ENCODE results near the gene COQ9. TPM values are rescaled to one million over a fixed set of nuclear protein-coding genes. Genes with fewer than 3 reads are reported as not detected.
"Not testable (repeated sequence)": the region's sequence is repeated elsewhere in the genome, so short reads cannot be mapped to it uniquely, and the experiment has no call there.

The COQ9 gene
- polyA plus RNA-seq, 6 donors from 2014 or later = 17.6 to 42.2 (median 23.3) TPM

DNA sequence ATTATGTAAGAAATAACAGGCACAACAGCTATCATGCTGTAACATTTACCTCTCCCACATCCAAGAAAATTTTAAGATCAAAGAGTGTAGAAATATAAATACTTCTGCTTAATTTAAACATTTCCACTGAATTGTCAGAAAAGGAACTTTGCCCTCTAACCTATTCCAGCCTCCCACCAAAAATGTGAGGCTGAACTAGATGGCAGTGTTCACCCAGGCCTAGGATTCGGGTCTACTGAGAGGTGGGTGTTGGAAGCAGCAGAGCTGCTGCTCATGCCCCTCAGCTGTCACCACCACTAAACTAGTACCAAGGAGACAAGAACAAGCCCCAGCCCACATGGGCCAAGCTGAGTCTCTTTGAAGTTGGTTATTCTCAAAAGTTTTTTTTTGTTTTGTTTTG, 11.4 kb upstream of the COQ9 start:
- ATAC-seq (ENCODE audit: low read depth in 2 of 2) (no peak), DNase-seq (no peak)
- Mint-ChIP-seq H3K27ac (no peak overlapping the region), H3K4me3 (no peak overlapping the region), H3K9me3 (peaks cover 0 to 21% (median 10%) of the 10 kb centered on the region in 7 donors), H3K36me3 (peaks cover 39 to 55% of the 10 kb centered on the region in 2 donors), H3K27me3 (no peaks in the 10 kb centered on the region), H3K4me1 (no peaks in the 10 kb centered on the region)

DNA sequence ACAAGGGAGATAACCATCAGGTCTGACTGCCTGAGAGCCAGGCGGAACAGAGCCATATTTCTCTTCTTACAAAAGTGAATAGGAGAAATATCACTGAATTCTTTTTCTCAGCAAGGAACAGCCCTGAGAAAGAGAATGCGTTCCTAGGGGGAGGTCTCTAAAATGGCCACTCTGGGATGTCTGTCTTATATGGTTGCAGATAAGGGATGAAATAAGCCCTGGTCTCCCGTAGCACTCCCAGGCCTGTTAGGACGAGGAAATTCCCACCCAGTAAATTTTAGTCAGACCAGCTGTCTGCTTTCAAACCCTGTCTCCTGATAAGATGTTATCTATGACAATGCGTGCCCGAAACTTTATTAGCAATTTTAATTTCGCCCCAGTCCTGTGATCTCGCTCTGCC, 7.3 kb upstream of the COQ9 start:
- not testable (repeated sequence) for ATAC-seq (ENCODE audit: low read depth in 2 of 2); H3K4me1 Mint-ChIP-seq; DNase-seq; H3K27me3 Mint-ChIP-seq
- peaks cover 28 to 39% of the 10 kb centered on the region in 2 donors for H3K36me3 Mint-ChIP-seq
- peak overlapping the region in 1 of 6 donors; percentile 21 for H3K27ac Mint-ChIP-seq
- H3K4me3 Mint-ChIP-seq = peak overlapping the region in 2 of 8 donors; percentile 3
- peaks cover 0 to 30% (median 11%) of the 10 kb centered on the region in 7 donors for H3K9me3 Mint-ChIP-seq

DNA sequence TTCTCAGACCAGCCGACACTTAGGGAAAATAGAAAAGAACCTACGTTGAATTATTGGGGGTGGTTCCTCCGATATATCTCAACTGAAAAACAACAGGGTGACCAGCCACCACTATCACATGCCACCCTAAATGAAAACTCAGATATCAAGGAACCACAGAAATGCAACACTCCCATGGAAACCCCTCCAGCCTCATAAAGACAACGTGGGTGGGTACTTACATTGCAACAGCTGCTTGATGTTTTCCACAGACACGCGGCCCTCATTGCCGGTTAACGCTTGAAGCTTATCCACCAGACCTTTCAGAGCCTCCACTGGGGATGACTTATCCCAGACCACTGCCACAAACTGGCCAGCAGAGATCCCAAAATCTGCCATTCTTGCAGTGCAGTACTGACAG, 6.7 kb upstream of the COQ9 start:
- ATAC-seq (ENCODE audit: low read depth in 2 of 2); H3K4me1 Mint-ChIP-seq; H3K27ac Mint-ChIP-seq; H3K27me3 Mint-ChIP-seq; DNase-seq: not testable (repeated sequence)
- Mint-ChIP-seq H3K9me3 (peaks cover 0 to 30% (median 11%) of the 10 kb centered on the region in 7 donors), H3K4me3 (peak overlapping the region in 1 of 8 donors; percentile 3), H3K36me3 (peaks cover 27 to 39% of the 10 kb centered on the region in 2 donors)

DNA sequence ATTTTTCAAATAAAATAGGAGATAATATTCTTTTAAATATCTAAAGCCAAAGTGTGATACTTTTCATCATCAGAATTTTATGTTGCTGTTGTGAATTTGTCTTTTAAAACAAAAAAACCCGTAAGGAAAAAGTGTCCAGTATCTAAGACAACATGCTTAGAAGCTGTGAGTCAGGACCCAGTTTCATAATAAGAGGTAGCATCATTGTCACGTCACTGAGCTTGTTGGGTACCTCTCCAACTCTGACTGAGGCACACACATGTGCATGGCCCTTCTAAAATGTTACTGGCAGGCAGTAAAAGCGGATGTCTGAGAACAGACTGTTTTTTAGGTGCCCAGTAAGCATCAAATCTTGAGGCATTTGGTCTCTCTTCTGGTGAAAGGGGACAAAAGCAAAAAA, 2.6 kb upstream of the COQ9 start:
- Mint-ChIP-seq H3K9me3 (peaks cover 0 to 20% (median 8%) of the 10 kb centered on the region in 7 donors), H3K4me3 (peak overlapping the region in 2 of 8 donors; percentile 51 to 69), H3K36me3 (peaks cover 12 to 19% of the 10 kb centered on the region in 2 donors), H3K27ac (no peak overlapping the region), H3K4me1 (peaks cover 10 to 24% (median 15%) of the 10 kb centered on the region in 3 donors), H3K27me3 (no peaks in the 10 kb centered on the region)
- DNase-seq (no peak), ATAC-seq (ENCODE audit: low read depth in 2 of 2) (no peak)

DNA sequence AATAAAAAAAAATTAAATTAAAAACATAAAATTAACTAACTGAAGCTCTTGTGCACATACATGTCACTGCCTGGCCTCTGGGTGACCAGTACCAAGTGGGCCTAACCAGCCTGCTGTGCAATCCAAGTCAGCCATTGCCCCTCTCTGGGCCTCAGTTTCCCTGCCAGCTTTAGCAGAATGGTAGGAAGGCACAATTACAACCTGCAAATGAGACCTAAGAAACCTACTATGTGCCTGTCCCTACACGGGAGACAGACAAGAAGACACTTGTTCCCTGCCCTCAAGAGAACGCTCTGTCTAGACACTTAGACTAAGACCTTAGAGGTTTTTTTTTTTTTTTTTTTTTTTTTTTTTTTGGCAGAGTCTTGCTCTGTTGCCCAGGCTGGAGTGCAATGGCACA, 1.8 kb upstream of the COQ9 start:
- H3K4me1 Mint-ChIP-seq = peaks cover 11 to 24% (median 15%) of the 10 kb centered on the region in 3 donors
- ATAC-seq (ENCODE audit: low read depth in 2 of 2) (no peak), DNase-seq (no peak)
- H3K36me3 Mint-ChIP-seq = peaks cover 4 to 11% of the 10 kb centered on the region in 2 donors
- no peaks in the 10 kb centered on the region for H3K27me3 Mint-ChIP-seq
- peak overlapping the region in 6 of 8 donors; percentile 40 to 88 (median 64) for H3K4me3 Mint-ChIP-seq
- peaks cover 0 to 12% (median under 1%) of the 10 kb centered on the region in 7 donors for H3K9me3 Mint-ChIP-seq
- H3K27ac Mint-ChIP-seq = peak overlapping the region in 1 of 6 donors; percentile 33

DNA sequence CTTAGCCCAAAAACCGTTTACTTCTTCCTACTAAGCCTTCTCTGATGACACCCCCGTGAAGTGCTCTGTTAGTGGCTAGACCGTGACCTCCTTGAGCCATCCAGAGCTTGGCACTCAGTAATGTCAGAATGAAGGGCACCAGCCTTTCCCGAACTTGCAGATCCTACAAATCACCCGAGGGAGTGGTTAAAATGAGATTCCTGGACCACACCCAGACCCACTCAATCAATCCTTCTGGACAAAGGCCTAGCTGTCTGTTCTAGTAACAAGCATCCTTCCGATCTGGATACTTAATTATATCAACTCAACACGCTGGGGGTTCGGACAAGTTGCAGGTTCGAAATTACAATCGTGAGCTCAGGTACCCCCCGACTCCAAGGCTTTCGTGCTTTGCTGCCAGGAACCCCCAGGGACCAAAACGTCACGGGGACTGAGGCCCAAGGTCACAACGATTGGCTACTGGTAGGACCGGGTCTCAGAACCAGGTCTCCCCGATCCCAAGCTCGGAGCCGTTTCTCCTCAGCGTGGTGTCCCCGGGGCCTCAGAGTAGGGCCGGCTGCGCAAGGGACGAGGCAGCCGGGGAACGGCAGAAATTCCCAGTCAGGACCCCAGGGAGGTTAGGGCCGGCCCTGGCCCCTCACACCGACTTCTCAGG, 621 bp upstream of the COQ9 start:
- ATAC-seq (ENCODE audit: low read depth in 2 of 2) (peak; percentile 12 to 20), DNase-seq (peak; percentile 31)
- Mint-ChIP-seq H3K27ac (peak overlapping the region; percentile 82 to 97 (median 90)), H3K27me3 (no peaks in the 10 kb centered on the region), H3K36me3 (peaks cover 0 to 4% of the 10 kb centered on the region in 2 donors), H3K4me1 (peaks cover 11 to 29% (median 20%) of the 10 kb centered on the region in 3 donors), H3K9me3 (peaks cover 0 to under 1% (median 0%) of the 10 kb centered on the region in 7 donors), H3K4me3 (peak overlapping the region; percentile 88 to 95 (median 93))

DNA sequence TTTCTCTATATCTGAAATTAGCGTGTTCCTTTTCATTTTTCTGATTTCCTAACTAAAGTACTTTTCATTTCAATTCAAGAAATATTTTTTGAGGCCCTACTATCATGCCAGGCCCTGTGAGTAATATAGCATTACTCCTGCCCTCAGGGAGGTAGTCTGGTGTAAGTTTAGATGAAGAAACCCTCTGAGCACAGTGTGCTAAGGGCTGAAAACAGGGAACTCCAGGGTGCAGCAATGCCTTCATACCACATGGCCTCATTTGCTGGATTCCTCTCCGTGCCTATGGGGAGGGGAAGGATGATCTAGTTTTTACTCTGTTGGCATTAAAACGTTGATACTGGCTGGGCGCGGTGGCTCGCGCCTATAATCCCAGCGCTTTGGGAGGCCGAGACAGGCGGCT, 4.7 kb downstream of the COQ9 start:
- H3K9me3 Mint-ChIP-seq = no peaks in the 10 kb centered on the region
- no peak for DNase-seq
- H3K36me3 Mint-ChIP-seq = peaks cover 23 to 34% of the 10 kb centered on the region in 2 donors
- no peaks in the 10 kb centered on the region for H3K27me3 Mint-ChIP-seq
- no peak for ATAC-seq (ENCODE audit: low read depth in 2 of 2)
- no peak overlapping the region for H3K4me3 Mint-ChIP-seq
- H3K4me1 Mint-ChIP-seq = peaks cover 10 to 11% (median 11%) of the 10 kb centered on the region in 3 donors
- H3K27ac Mint-ChIP-seq = peak overlapping the region in 1 of 6 donors; percentile 37

DNA sequence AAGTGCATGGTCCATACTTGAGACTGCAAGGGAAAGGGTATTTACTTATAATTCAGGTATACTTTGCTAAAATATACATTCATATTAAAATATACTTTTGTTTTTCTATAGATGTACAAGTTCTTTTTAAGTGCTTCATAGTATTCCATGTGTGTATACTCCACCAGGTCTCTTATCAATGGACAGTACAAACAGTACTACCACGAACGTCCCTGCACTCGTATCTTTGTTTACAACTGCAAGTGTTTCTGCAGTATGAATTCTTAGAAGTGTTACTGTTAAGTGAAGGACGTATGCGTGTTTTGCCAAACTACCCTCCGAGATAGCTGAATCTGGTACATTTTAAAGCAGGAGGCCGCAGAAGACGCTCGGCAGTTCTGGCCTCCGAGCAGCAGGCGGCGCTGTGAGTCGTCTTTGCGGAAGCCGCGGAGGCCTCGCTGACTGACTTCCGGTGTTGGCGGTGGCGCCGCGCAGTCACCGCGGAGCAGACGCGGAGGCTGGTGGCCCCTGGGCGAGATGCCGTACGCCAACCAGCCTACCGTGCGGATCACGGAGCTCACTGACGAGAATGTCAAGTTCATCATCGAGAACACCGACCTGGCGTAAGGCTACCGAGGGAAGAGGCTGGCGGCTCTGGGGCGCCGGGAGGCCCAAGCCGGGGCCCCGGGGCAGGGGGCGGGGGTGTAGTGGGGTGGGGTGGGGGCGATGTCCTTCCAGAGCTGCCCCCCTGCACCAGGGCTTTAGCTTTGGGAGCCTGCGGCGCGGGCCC, 15.1 kb downstream of the COQ9 start, which contains the start of gene POLR2C:
Gene POLR2C, plus strand, starts transcription at position 471 of the 769 bp plus-strand sequence. Its CDS starts 46 bp downstream, at position 517.
- H3K9me3 Mint-ChIP-seq = no peaks in the 10 kb centered on the region
- H3K27ac Mint-ChIP-seq = peak within 1 kb of the TSS; percentile 90 to 99 (median 96)
- DNase-seq (peak; percentile 88), ATAC-seq (ENCODE audit: low read depth in 2 of 2) (peak; percentile 97 to 98)
- H3K27me3 Mint-ChIP-seq = no peaks in the 10 kb centered on the region
- peaks cover 17 to 34% (median 21%) of the 10 kb centered on the region in 3 donors for H3K4me1 Mint-ChIP-seq
- peak within 1 kb of the TSS; percentile 88 to 100 (median 100) for H3K4me3 Mint-ChIP-seq
- peaks cover 0 to 8% of the 10 kb centered on the region in 2 donors for H3K36me3 Mint-ChIP-seq

DNA sequence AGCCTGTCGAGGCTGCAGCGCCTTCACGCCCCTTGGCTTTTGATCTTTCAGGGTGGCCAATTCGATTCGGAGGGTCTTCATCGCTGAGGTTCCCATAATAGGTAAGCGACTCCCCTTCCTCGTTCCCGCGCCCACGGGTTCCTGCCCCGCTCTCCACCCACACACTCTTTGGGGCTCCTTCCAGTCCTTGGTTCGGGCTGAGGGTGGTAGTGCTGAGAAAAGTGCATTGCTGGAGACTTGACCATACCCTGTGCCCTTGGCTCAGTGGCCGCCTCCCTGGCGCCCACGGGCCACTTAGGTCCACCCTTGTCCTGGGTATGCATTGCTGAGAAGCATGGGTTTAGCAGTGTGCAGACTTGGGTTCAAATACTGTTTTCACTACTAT, 15.7 kb downstream of the COQ9 start:
- peaks cover 0 to 13% of the 10 kb centered on the region in 2 donors for H3K36me3 Mint-ChIP-seq
- ATAC-seq (ENCODE audit: low read depth in 2 of 2) (no peak), DNase-seq (no peak)
- no peaks in the 10 kb centered on the region for H3K9me3 Mint-ChIP-seq
- H3K4me3 Mint-ChIP-seq = peak overlapping the region; percentile 88 to 100 (median 100)
- peaks cover 17 to 34% (median 21%) of the 10 kb centered on the region in 3 donors for H3K4me1 Mint-ChIP-seq
- H3K27me3 Mint-ChIP-seq = no peaks in the 10 kb centered on the region
- peak overlapping the region in 4 of 6 donors; percentile 44 to 90 (median 78) for H3K27ac Mint-ChIP-seq

DNA sequence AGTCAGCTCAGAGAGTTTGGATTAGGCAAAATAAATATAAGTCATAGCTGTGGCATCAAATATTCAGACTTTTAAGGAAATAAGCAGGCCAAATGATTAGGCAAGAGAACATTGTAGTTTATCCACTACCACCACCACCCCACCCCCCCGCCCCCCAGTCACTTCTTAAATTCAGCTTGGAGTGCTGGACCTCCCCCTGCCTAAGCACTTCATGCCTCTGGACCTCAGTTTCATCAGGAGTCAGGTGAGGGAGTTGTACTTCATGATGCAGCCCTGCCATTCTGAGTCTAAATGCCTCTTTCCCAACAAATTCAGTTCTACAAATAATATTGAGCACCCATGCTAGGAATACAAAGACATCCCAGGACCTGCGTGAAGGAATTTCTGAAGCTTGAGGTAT, 17.2 kb downstream of the COQ9 start:
- no peaks in the 10 kb centered on the region for H3K9me3 Mint-ChIP-seq
- peaks cover 21 to 34% (median 22%) of the 10 kb centered on the region in 3 donors for H3K4me1 Mint-ChIP-seq
- H3K36me3 Mint-ChIP-seq = peaks cover 0 to 22% of the 10 kb centered on the region in 2 donors
- ATAC-seq (ENCODE audit: low read depth in 2 of 2) (no peak), DNase-seq (no peak)
- no peak overlapping the region for H3K27ac Mint-ChIP-seq
- H3K27me3 Mint-ChIP-seq = no peaks in the 10 kb centered on the region
- H3K4me3 Mint-ChIP-seq = peak overlapping the region in 4 of 8 donors; percentile 36 to 100 (median 76)

DNA sequence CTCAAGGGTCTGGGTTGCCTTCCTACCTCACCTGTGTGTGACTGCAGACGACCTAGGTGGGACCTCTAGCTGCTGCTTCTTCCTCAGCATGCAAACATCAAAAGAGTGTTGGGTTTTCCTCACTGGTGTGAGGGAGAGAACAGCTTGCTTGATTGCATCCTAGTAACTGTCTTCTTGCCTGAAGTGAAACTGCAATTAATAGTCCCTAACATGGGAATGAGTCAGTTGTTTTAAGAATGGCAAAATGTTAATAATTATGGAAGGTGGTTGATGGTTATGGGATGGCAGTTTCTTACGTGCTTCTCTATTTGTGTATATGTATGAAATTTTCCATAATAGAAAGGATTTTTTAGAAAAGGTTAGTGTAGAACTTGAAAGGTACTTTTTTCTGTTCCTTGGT, 21.1 kb downstream of the COQ9 start:
- ATAC-seq (ENCODE audit: low read depth in 2 of 2) (no peak), DNase-seq (no peak)
- no peaks in the 10 kb centered on the region for H3K27me3 Mint-ChIP-seq
- peaks cover 0 to 23% of the 10 kb centered on the region in 2 donors for H3K36me3 Mint-ChIP-seq
- no peak overlapping the region for H3K4me3 Mint-ChIP-seq
- peaks cover 15 to 25% (median 19%) of the 10 kb centered on the region in 3 donors for H3K4me1 Mint-ChIP-seq
- H3K27ac Mint-ChIP-seq = no peak overlapping the region
- H3K9me3 Mint-ChIP-seq = no peaks in the 10 kb centered on the region

DNA sequence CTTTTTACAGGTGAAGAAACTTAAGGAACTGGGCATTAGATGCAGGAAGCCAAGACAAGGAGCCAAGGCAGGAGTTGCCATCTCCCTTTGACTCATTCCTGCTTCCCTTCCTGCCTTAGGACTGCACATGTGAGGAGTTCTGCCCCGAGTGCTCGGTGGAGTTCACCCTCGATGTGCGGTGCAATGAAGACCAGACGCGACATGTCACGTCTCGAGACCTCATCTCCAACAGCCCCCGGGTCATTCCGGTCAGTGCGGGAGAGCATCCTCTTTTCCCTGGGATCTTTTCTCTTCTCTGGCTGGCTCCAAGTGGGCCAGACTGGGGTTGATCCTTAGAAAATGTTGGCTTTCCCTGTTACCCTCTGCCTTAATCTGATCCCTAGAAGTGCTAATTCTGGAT, 21.8 kb downstream of the COQ9 start:
- ATAC-seq (ENCODE audit: low read depth in 2 of 2) (no peak), DNase-seq (no peak)
- Mint-ChIP-seq H3K4me3 (peak overlapping the region in 1 of 8 donors; percentile 7), H3K27me3 (no peaks in the 10 kb centered on the region), H3K9me3 (no peaks in the 10 kb centered on the region), H3K4me1 (peaks cover 9 to 18% (median 18%) of the 10 kb centered on the region in 3 donors), H3K27ac (peak overlapping the region in 1 of 6 donors; percentile 30), H3K36me3 (peaks cover 0 to 23% of the 10 kb centered on the region in 2 donors)

DNA sequence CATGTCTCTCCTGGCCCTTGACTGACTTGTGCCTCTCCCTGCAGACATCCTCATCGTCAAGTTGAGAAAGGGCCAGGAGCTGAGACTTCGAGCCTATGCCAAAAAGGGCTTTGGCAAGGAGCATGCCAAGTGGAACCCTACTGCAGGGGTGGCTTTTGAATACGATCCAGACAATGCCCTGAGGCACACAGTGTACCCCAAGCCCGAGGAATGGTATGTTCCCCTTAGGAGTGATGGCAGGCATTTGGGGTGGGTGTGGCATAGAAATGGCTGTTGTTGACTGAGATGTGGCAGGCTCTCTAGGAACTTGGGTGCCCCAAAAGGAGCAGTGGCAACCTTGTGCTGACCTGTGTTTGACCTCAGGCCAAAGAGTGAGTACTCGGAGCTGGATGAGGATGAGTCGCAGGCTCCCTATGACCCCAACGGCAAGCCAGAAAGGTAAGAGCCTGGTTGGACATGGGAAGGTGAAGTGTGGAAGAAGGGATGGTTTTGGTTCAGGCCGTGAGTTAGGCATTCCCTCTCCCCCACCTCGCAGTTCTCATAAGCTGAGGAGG, 22.7 kb downstream of the COQ9 start:
- Mint-ChIP-seq H3K27ac (no peak overlapping the region), H3K36me3 (peaks cover 0 to 23% of the 10 kb centered on the region in 2 donors), H3K4me1 (peaks cover 1 to 11% (median 10%) of the 10 kb centered on the region in 3 donors), H3K4me3 (no peak overlapping the region), H3K27me3 (no peaks in the 10 kb centered on the region), H3K9me3 (no peaks in the 10 kb centered on the region)
- no peak for DNase-seq
- no peak for ATAC-seq (ENCODE audit: low read depth in 2 of 2)
